Measurements from ENCODE around the gene CHD5. TPM values are rescaled to one million over a fixed set of nuclear protein-coding genes. Genes with fewer than 3 reads are reported as not detected.

The CHD5 gene
- total and polyA plus RNA-seq, 2 of the 13 experiments (the other 11 are each of a cell fraction or from before 2014, with no cell fraction given) = 0.02 to 0.21 TPM

DNA sequence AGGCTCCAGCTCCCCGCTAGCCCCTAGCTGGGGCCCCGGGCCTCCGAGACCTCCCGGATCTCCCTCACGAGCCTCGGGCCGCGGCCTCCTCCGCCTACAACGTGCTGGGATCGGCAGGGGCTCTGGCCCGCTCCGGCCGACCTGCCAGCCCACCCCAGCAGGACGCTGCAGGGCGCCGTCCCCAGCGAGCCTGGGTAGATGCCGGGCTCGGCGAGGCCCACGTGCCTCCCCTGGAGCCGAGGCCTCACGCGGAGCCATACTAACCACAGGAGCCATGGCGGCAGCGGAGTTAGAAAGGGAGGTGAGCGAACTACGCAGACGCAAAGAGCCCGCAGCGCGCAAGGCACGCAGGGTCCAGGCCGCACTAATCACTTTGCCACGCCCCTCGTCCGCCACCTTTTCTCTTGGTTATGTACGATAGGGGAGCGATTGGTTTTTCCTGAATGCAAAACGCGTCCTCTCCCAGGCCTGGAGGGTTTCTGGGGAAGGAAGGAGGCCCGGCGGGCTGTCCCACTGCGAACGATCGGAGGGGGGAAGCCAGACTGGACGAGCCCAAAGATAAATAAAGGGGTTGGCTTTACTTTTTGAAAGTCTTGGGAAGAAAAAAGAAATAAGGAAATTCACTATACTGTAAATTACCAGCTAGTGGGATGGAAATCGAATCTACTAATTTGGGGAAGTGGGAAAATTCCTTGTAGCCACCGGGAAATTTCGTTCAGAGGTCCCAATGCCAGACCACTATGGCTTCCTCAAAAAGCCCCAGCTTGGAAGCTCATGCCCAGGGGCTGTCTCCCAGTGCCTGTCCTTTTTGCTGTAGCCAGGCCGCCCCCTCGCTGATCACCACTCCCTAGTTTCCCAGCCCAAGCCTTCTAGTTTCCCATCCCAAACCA, 19.4 kb upstream of the CHD5 start, which contains the start of gene RPL22 (continued):
- TF ChIP-seq, protein P1, sequence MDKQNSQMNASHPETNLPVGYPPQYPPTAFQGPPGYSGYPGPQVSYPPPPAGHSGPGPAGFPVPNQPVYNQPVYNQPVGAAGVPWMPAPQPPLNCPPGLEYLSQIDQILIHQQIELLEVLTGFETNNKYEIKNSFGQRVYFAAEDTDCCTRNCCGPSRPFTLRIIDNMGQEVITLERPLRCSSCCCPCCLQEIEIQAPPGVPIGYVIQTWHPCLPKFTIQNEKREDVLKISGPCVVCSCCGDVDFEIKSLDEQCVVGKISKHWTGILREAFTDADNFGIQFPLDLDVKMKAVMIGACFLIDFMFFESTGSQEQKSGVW (CRISPR knock-in tag; IDR thresholded peaks at IDR 0.05; ENCODE audit: borderline replicate concordance) = no peak
- 0 out of 2 replicates have a peak, but pooled peaks have one; percentile 33 for TF ChIP-seq ZSCAN29 (CRISPR knock-in tag; conservative IDR thresholded peaks at IDR 0.05)
- TF ChIP-seq, protein P2, sequence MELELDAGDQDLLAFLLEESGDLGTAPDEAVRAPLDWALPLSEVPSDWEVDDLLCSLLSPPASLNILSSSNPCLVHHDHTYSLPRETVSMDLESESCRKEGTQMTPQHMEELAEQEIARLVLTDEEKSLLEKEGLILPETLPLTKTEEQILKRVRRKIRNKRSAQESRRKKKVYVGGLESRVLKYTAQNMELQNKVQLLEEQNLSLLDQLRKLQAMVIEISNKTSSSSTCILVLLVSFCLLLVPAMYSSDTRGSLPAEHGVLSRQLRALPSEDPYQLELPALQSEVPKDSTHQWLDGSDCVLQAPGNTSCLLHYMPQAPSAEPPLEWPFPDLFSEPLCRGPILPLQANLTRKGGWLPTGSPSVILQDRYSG (CRISPR knock-in tag; IDR thresholded peaks at IDR 0.05) = peak; percentile 79; the same call in 1 of the 2 replicates
- TF ChIP-seq, protein P3, sequence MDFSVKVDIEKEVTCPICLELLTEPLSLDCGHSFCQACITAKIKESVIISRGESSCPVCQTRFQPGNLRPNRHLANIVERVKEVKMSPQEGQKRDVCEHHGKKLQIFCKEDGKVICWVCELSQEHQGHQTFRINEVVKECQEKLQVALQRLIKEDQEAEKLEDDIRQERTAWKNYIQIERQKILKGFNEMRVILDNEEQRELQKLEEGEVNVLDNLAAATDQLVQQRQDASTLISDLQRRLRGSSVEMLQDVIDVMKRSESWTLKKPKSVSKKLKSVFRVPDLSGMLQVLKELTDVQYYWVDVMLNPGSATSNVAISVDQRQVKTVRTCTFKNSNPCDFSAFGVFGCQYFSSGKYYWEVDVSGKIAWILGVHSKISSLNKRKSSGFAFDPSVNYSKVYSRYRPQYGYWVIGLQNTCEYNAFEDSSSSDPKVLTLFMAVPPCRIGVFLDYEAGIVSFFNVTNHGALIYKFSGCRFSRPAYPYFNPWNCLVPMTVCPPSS (IDR thresholded peaks at IDR 0.05) = no peak
- no peak; the same call in 1 of the 2 replicates for TF ChIP-seq ZNF841 (CRISPR knock-in tag; IDR thresholded peaks at IDR 0.05; ENCODE audit: borderline replicate concordance)
- TF ChIP-seq ZNF333 (CRISPR knock-in tag; IDR thresholded peaks at IDR 0.05; ENCODE audit: borderline replicate concordance) = peak; percentile 61; the same call in 1 of the 2 replicates
- TF ChIP-seq ZNF550 (CRISPR knock-in tag; IDR thresholded peaks at IDR 0.05; ENCODE audit: borderline replicate concordance) = no peak
- TF ChIP-seq ZBTB8A (CRISPR knock-in tag; IDR thresholded peaks at IDR 0.05; ENCODE audit: borderline replicate concordance, low read depth) = no peak; the same call in 1 of the 2 replicates
- TF ChIP-seq ZNF891 (CRISPR knock-in tag; IDR thresholded peaks at IDR 0.05) = peak; percentile 85; the same call in 1 of the 2 replicates
- peak; percentile 89 for TF ChIP-seq ZNF451 (CRISPR knock-in tag; IDR thresholded peaks at IDR 0.05)
- TF ChIP-seq ZNF331 (CRISPR knock-in tag; IDR thresholded peaks at IDR 0.05) = no peak; the same call in none of the 2 replicates
- TF ChIP-seq ZMYM3 (CRISPR knock-in tag; IDR thresholded peaks at IDR 0.05) = peak; percentile 82; the same call in 1 of the 2 replicates
- TF ChIP-seq, protein P4, sequence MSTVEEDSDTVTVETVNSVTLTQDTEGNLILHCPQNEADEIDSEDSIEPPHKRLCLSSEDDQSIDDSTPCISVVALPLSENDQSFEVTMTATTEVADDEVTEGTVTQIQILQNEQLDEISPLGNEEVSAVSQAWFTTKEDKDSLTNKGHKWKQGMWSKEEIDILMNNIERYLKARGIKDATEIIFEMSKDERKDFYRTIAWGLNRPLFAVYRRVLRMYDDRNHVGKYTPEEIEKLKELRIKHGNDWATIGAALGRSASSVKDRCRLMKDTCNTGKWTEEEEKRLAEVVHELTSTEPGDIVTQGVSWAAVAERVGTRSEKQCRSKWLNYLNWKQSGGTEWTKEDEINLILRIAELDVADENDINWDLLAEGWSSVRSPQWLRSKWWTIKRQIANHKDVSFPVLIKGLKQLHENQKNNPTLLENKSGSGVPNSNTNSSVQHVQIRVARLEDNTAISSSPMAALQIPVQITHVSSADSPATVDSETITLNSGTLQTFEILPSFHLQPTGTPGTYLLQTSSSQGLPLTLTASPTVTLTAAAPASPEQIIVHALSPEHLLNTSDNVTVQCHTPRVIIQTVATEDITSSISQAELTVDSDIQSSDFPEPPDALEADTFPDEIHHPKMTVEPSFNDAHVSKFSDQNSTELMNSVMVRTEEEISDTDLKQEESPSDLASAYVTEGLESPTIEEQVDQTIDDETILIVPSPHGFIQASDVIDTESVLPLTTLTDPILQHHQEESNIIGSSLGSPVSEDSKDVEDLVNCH (CRISPR knock-in tag; IDR thresholded peaks at IDR 0.05) = no peak
- TF ChIP-seq SRY (CRISPR knock-in tag; IDR thresholded peaks at IDR 0.05) = peak; percentile 38; the same call in 1 of the 2 replicates
- peak; percentile 87 for TF ChIP-seq TEAD2 (CRISPR knock-in tag; IDR thresholded peaks at IDR 0.05)
- TF ChIP-seq PCBP1 (IDR thresholded peaks at IDR 0.05; ENCODE audit: borderline replicate concordance, low read depth, low read length) = no peak
- TF ChIP-seq TCF7 (IDR thresholded peaks at IDR 0.05; ENCODE audit: low read depth) = no peak
- TF ChIP-seq ONECUT2 (CRISPR knock-in tag; IDR thresholded peaks at IDR 0.05) = peak; percentile 43; the same call in 1 of the 2 replicates
- peak; percentile 76; the same call in 1 of the 2 replicates for TF ChIP-seq RELA (CRISPR knock-in tag; IDR thresholded peaks at IDR 0.05)
- TF ChIP-seq, protein P5, sequence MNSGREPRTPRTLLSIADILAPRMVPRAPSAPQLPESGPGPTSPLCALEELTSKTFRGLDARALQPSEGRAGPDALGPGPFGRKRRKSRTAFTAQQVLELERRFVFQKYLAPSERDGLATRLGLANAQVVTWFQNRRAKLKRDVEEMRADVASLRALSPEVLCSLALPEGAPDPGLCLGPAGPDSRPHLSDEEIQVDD (CRISPR knock-in tag; IDR thresholded peaks at IDR 0.05; ENCODE audit: borderline replicate concordance) = peak; percentile 78; the same call in 1 of the 2 replicates
- peak; percentile 78; the same call in 1 of the 2 replicates for TF ChIP-seq MTA1 (CRISPR knock-in tag; IDR thresholded peaks at IDR 0.05; ENCODE audit: borderline replicate concordance)
- TF ChIP-seq PHF8 (CRISPR knock-in tag; IDR thresholded peaks at IDR 0.05) = peak; percentile 100
- no peak for TF ChIP-seq PRPF4 (IDR thresholded peaks at IDR 0.05; ENCODE audit: low read depth, low read length, poor library complexity, severe bottlenecking)

Data from HepG2 (cell line).